GM10266 (cell line): ENCODE results near the gene BCL11B.

Experiments
- DNase-seq: peaks from one replicate; pipeline ENCODE4 v3.0.0; 2012; ENCODE audit errors: extremely low spot score
- TF ChIP-seq, protein P1 (sequence below): IDR thresholded peaks from 2 replicates; pipeline ENCODE4 v1.5.1; 2012; ENCODE audit warnings: mild to moderate bottlenecking, low read depth; ENCODE audit not compliant: control insufficient read depth, insufficient read depth; ENCODE audit errors: missing control alignments

BCL11B gene

DNA sequence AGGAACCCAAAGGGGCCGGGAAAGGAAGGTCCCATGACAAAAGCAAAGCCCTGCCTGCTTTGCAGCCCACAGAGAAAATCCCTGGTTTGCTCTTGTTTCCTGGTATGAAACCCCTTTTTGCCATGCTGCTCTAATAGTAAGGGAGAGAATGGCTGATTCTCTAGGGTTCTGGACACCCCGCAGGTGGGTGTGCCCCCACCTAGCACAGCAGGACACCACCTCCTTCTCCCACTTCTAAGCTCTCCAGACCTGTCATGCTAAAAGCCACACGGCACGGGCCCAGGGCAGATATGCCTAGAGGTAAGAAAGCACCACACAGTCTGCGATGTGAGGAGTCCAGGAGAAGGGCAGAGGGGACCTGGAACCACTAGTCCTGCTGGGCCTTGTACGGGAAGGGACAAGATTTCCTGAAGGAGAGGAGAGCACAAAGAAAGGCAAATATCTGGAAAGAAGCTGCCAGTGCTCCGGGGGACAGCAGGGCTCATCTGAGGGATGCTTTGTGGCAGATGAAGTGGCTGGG lies 113.3 kb downstream of the BCL11B start:
- no peak for DNase-seq
- TF ChIP-seq, protein P1, sequence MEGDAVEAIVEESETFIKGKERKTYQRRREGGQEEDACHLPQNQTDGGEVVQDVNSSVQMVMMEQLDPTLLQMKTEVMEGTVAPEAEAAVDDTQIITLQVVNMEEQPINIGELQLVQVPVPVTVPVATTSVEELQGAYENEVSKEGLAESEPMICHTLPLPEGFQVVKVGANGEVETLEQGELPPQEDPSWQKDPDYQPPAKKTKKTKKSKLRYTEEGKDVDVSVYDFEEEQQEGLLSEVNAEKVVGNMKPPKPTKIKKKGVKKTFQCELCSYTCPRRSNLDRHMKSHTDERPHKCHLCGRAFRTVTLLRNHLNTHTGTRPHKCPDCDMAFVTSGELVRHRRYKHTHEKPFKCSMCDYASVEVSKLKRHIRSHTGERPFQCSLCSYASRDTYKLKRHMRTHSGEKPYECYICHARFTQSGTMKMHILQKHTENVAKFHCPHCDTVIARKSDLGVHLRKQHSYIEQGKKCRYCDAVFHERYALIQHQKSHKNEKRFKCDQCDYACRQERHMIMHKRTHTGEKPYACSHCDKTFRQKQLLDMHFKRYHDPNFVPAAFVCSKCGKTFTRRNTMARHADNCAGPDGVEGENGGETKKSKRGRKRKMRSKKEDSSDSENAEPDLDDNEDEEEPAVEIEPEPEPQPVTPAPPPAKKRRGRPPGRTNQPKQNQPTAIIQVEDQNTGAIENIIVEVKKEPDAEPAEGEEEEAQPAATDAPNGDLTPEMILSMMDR, result no peak

DNA sequence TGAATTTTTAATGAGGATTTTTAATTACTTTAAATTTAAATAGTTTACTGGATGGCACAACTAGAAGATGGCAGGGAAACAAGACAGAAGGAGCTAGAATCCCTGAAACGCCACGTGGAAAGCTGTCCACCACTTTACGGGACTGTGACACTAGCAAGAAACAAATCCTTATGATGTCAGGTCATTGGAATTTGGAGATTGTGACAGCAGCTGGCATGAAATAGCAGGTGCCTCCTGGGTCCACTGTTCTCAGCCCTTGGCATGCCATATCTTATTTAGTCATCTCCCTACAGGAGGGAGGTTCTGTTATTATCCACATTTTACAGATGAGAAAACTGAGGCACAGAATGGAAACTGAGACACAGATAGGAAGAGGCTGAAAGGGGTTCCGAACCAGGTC lies 113.8 kb downstream of the BCL11B start:
- no peak for DNase-seq
- TF ChIP-seq, protein P1, result no peak

DNA sequence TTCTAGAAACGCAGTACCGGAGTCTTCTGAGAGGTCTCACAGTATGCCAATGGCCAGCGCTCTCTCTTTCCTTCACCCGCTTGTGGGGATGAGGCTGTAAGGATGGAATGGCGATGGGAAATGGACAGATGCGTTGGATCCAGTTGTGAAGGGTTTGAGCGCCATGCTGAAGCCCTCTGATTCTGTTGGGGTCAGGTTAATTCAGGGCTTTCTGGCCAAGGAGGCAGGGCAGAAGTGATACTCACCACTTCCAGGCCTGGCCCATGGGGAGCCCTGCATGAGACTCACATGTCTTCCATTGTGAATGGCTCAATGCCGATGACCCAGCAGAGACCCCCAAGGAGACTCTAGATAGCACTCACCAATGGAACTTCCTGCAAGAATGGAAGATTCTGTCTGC lies 114.3 kb downstream of the BCL11B start:
- TF ChIP-seq, protein P1, result no peak
- DNase-seq, result no peak

DNA sequence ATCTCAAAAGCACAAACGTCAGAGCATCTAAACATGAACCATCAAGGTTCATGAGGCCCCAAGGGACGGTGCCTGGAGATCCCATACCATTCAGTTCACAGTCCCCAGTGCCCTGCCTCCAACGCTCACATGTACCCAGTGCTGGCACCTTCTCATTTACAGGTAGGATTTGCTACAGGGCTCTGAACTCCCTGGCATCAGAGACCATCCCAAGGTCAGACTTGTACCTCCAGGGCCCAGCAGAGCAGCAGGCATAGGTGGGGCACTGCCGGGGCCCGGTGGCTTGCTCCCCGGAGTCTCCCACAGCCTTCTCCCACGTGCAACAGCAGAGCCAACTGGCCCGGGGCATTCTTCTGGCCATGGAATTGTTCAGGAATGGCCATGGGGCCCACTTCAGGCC lies 114.8 kb downstream of the BCL11B start:
- TF ChIP-seq, protein P1, result no peak
- no peak for DNase-seq

DNA sequence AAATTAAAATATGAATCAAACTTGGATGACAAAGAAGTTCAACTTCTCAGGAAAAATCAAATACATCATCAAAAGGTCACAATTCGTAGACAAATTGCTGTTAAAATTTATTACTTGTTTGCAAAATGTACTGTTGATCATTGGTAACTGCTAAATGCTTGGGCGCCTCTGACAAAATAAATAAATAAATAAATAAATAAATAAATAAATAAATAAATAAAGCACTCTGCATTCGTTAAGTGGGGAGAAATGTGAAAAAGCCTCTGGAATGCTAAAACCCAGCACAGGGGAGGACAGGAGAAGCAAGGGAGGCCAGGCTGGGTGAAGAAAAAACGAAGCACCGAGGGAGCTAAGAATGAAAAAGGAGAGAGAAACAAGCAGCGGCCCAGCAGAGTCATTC lies 115.2 kb downstream of the BCL11B start:
- no peak for DNase-seq
- TF ChIP-seq, protein P1, result no peak

DNA sequence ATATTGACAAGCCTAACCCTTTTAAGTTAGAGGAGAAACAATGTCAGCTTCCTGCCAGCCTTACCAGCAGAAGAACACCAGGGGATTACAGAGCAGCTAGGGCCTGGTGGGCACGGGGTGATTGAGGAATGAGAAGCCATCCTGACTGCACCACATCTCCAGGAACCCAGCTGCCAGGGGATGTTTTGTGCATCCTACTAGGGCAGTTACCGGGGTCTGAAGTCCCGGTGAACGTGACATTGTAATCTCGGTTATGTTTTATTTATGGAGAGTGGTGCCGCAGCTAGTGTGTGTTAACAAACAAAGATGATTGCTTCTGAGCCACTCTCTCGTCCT lies 115.9 kb downstream of the BCL11B start:
- no peak for DNase-seq

More for the DNA sequence above, 115.9 kb downstream of the BCL11B start:
- TF ChIP-seq, protein P1, result no peak
